ENCODE data around the gene PRMT2.
"Not testable (repeated sequence)": the region's sequence is repeated elsewhere in the genome, so short reads cannot be mapped to it uniquely, and the experiment has no call there.

PRMT2 gene

DNA sequence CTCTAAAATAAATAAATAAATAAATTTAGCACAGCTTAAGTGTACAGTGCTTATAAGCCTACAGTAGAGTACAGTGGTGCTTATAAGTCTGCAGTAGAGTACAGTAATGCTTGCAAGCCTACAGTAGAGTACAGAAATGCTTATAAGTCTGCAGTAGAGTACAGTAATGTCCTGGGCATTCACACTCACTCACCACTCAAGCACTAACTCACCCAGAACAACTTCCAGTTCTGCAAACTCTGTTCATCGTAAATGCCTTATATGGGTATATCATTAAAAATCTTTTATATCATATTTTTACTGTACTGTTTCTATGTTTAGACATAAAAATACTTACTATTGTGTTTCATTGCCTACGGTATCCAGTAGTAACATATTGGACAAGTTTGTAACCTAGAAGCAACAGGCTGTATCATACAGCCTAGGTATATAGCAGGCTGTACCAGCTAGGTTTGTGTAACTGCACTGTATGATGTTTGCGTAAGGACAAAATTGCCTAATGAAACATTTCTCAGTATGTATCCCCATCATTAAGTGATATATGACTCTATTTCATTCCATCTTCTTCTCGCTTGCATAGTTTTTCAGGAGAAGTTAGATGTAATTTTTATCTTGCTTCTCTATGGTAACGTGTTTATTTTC is 16.6 kb upstream of the PRMT2 start:
- DNase-seq, result no peak

- no peak for DNase-seq
These were observed 15.6 kb upstream of the PRMT2 start for GRCh38 chr21:46619846-46620245.

DNA sequence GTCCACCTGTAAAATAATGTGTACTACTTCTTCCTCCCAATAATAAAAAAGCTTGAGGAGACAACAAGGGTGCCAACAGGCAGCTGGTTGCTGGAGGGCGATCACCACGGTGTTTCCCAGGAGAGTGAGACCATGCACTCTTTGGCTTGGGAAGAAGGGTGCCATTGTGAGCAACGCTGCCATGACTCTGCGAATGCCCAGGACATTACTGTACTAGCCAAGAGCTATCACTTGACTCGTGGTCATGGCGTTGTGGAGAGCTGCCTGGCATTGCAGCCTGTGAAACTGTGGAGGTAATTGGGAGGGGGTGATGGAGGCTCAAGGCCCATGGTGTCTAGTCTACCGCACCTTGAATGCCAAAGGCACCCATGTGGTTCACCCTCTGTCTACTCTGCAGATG is 14.6 kb upstream of the PRMT2 start:
- DNase-seq, result no peak

DNA sequence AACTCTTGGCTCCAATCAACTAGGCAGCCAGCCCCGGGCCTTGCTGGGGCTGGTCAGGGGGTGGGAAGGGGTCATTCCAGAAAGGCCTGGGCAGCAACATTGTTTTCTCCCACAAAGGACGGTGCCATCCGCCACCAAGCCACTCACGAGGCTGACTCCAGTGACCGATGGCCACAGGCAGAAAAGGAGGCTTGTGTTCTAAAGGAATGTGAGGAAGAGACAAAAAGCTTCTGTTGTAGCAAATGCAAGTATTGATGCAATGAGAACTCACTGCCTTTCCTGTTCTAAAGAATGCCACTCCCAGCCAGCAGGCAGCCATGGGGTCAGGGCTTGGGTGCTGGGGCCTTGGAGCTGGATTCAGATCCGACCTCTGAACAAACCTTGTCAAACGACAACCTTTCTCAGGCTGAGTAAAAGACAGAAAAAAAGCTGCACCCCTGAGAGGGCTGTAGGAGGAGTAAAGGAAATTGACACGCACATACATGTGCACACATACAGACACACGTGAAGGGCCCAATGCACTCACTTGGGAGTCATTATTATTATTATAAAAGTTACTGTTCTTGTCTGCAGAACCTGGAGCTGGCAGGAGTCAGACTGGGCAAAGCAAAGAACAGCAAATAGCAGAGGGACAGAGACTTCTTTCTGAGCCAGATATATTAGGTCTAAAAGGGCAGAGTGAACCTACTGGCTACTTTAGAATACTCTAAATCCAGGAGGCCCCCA is 13.9 kb upstream of the PRMT2 start:
- no peak for DNase-seq

DNA sequence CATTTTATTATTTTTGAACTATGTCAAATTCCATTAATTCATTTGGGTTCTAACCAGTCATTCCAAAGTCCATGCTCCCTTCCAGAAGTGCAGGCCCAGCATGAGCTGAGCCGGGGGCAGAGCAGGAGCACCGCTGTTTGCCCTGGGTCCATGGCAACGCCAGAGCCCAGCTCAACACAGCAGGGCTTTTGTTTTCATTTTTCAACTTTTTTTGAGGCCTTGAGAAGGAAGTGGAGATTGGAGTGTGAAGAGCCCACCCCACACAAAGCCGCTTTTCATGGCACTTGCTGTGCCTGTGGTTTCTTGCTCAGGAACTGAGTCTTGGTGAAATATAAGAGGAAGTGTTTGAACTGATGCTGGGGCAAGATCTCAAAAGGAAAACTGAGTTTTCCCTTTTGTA is 13.2 kb upstream of the PRMT2 start:
- no peak for DNase-seq

DNA sequence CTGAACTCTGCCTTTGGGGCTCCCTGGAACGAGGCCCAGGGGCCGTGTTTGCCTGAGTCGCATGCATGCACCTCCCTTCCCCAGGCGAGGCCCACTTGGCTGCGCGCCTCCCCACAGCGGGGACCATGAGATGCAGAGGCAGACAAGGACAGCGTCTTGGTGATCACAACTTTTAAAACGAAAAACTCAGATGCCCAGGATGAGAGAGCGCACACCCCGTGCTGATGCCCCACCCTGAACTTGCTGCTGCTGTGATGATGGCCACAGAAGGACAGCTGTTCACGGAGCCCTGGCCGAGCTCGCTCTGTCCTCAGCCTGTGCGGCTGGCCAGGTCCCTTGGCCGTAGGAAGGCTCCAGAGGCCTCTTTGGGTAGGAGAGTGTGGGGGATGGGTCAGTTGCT is 11.4 kb upstream of the PRMT2 start:
- DNase-seq, result no peak

DNA sequence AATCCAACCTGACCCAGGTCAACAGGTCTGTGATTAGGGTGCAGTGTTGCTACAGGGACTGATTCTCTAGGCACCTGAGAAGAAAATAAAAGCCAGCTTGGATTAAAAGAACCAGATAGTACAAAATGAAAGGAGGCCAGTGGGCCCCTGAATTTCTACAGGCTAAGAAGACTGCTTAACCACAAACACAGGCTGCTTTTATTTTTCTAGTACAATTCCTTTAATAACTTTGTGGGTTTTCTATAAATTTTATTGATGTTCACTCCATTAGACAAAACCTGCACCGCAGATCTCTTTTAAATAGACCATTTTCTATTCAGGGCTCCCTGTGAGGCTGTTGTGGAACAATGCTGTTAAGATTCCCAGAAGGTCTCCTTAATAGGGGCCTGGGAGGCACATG is 9.7 kb upstream of the PRMT2 start:
- no peak for DNase-seq

DNA sequence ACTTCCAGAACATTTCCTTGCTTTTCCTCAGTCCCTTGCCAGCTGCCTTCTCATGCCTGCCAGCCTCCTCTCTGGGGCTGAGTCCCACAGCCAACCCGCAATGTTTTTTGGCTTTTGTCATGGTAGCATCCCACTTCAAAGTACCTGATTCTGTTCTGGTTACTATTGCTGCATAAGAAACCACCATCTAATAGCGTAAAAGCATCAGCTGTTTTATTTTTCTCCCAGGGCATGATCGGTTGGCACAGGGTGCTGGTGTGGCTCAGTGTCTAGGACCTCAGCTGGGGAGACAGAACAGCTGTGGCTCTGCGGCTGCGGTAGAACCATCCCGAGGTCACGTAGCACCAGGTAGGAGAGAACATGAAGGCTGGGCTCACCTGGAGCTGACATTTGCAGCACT is 8.9 kb upstream of the PRMT2 start:
- DNase-seq, result no peak

DNA sequence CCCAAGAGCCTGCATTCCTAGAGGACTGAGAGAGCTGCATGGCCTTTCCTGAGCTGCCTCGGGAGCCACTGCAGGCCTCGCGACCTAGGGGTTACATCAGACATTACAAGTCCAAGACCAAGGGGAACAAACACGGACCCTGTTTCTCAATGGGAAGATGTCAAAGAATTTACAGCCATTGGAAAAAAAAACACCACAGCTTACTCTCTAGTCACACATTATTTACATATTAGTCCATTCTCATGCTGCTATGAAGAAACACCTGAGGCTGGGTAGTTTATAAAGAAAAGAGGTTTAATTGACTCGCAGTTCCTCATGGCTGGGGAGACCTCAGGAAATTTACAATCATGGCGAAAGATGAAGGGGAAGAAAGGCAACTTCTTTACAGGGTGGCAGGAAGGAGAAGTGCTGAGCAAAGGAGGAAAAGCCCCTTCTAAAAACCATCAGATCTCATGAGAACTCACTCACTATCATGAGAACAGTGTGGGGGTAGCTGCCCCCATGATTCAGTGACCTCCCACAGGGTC is 8.4 kb upstream of the PRMT2 start:
- no peak for DNase-seq

GRCh38 chr21:46627726-46628125 is 7.7 kb upstream of the PRMT2 start:
- no peak for DNase-seq

DNA sequence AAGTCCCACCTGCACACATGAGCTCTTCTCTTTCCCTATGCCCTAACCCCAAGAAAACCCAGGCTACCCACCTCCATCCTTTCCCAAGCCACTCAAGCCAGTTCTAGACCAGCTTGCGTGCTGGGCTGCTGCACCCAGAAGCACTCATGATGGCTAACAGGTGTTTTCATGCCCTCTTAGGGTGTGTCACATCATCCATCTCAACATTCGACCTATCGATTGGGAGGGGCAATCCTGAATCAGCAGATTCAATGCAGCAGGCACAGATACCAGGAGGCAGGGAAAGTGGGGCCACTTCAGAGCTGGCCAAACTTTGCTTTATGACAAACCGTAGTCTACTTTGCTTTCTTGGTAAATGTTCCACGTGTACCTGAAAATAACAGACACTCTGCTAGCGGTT is 6.6 kb upstream of the PRMT2 start:
- DNase-seq, result no peak

- DNase-seq, result not testable (repeated sequence)
These were observed 4.6 kb upstream of the PRMT2 start for GRCh38 chr21:46630915-46631314.

DNA sequence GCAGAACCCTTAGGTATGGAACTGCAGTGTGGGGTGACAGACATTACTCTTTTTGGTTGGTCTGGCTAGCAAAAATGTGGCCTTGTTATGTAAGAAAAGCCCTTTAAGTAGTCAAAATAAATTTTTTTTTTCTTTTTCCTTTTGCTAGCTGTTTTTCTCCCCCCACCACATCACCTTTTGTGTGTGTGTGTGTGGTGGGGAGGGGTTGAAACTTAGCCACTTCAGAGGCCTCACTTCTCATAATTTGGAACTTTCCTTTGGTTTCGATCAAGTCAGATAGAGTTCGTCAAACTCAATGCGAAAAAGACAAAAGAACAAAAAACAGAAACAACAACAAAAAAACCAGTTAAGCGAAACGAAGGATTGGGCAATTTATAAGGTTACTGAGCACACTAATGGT is 1.9 kb upstream of the PRMT2 start:
- no peak for DNase-seq

DNA sequence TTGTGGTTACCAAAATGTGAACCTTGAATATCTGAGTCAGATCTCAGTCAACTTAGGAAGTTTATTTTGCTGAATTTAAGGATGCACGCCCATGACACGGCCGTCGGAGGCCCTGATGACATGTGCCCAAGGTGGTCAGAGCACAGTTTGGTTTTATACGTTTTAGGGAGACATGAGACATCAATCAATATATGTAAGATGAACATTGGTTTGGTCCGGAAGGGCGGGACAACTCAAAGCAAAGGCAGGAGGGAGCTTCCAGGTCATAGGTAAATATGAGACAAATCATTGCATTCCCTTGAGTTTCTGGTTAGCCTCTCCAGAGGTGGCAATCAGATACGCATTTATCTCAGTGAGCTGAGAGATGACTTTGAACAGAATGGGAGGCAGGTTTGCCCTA is 1.0 kb upstream of the PRMT2 start:
- no peak for DNase-seq

DNA sequence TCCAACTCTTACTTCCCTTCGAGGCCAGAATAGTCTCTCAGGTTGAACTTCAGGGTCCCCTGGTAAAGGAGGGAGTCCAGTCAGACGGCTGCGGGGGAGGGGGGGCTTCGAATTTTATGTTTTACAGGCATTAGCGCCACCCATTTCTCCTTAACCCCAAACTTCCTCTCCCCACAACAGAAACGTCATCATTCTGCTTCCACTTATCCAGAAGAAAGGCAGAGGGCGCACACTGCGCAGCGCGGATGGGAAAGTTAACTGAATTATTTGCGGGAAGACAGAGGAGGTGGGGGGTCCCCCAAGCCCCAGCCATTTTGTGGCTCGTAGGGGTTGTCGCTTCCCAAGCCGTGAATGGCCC is 529 bp upstream of the PRMT2 start:
- no peak for DNase-seq

DNA sequence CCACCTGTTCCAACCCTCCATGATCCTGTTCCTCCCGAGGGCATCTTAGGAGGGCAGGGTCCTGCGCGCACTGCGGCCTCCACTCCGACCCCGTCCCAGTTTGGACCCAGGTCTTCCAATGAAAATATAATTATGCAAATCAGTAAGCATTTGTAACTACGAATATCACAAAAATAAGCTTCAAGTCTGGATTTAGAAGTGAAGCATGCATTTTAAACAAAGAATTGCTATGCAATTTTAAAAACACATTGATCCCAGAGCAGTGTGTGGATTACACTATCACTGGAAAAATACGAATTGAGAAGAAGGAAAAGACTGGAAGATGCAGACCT is 673 bp downstream of the PRMT2 start:
- no peak for DNase-seq

GRCh38 chr21:46636550-46637285 is 1.2 kb downstream of the PRMT2 start:
- no peak for DNase-seq

DNA sequence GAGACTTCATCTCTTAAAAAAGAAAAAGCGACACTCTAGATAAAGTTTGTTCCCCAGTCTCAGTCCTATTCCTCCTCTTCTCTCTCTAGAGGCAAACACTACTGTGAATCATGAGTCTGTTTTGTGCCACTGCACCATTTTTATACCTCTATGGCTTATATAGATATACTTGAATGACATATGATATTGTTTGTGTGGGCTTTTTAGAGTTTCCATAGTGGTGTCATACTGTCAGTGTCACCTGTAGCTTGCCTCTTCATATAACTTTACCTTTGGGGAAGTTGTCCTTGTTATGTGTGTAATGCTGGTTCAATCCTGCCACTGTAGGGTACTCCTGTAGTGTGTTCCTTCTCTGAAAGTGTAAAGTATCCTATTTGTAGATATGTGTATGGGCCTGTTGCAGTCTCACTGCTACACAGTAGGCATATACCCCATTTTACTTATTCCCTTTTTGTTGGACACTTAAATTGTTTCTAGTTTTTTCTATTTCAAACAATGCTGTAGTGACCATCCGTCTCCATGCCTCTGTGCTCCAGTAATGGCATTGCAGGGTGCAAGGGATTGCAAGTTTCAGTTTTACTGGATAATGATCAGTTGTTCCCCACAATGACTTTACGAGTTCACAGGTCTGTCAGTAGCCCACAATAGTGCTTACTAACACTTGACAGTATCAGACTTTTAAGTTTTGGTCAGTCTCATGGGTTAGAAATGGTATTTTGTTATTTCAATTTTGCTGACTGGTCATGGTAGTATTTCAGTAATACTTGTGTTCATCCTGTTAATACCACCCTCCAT is 2.7 kb downstream of the PRMT2 start:
- DNase-seq, result no peak

DNA sequence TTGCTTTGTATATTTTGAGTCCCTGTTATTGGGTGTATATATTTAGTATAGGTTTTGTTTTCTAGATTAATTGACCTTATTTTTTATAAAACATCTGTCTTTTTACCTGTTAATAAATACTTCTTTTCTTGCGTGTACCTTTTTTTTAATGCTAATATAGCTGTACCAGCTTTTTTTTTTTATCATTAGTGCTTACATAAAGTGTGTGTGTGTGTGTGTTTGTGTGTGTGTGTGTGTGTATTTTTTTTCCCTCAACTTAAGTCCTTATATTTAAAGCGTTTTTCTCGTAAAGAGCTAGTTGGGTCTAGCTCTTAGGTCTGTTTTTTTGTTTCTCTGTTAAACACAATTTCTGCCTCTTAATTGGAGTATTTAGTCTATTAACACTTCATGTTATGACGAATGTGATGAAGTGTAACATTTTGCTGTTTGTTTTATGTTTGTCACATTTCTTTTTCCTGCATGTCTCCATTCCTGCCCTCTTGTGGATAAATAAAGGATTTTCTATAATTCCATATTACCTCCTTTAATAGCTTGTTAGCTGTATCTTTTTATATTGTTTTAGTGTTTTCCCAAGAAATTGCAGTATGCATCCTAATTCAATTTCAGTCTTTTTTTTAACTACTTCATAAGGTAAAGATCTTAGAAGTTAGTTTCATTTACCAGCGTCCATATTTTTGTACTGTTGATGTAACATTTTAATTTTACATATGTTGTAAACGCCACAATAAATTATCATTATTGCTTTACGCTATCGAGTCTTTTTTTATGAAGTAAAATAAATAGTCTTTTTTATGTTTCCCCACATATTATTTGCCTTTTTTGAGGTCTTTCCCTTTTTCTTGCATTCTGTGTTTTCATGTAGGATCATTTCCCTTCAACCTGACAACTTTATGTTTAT is 4.3 kb downstream of the PRMT2 start:
- DNase-seq, result no peak

DNA sequence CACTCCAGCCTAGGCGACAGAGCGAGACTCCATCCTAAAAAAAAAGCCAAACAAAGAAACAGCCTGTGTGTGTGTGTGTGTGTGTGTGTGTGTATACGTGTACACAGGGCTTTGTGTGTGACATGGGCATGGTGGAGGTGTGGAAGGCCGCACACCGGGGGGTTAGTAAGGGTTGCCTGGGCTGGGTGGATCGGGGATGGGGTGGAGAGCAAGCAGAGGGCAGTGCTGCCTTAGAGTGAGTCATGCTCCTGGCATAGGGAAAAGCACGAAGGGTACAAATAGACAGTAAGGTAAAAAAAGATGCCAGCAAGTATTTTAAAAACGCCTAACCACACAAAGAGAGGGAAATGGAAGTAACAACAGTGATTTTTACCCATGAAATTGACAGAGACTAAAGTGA is 6.2 kb downstream of the PRMT2 start:
- DNase-seq, result no peak

DNA sequence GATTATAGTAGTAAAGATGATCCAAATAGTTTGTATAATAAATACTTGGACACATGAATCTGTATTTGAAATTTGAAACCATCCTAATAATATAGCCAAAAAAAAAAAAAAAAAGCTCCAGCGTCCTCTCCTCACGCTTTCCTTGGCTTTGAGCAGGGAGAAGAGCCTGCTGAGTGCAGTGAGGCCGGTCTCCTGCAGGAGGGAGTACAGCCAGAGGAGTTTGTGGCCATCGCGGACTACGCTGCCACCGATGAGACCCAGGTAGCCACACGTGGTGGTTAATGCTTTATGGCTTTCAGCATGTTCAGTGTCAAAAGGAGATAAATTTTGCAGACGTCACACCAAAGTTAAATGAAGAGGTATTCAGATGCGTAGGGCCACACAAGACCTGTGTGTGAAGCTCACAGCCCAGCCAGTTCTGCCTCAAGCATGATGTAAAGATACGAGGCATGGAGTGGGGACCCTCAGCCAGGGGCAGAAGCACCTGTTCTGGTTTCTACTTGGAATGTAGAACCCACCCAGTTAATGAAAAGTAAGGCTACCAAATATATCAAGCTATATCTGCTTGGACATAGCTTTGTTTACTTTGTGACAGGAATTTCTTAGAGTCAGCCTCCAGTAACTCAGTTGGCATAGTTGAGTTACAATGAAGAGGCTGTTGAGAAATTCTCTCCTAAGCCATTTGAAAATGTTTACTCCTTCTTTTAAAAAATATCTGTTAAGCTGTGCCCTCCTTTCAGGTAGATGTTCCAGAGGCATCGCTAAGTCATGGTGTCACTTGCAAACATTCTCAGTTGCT is 8.1 kb downstream of the PRMT2 start:
- no peak for DNase-seq

Measured in activated gamma-delta T cell (primary cell).